Daoy (cell line): Measurements from ENCODE around the gene FLNC. TPM values are rescaled to one million over a fixed set of nuclear protein-coding genes. Genes with fewer than 3 reads are reported as not detected.

ENCODE experiments used
- DNase-seq: peaks from one replicate; pipeline ENCODE4 v3.0.0-alpha.2; 2015; ENCODE audit warnings: low read depth
- total RNA-seq: library from RNA; depleted of rRNA; stranded (reverse); fragments of >200 nt; shearing (Covaris generic); gene quantifications from 2 replicates; pipeline ENCODE4 v1.2.3, GENCODE V29; 2014; rRNA removed

The FLNC gene
- total RNA-seq, 1 experiment from 2014 or later: 81.1 TPM

- DNase-seq: no peak
These were observed 61.1 kb downstream of the FLNC start for GRCh38 chr7:128891110-128891941.

GRCh38 chr7:128891942-128892269, 61.7 kb downstream of the FLNC start:
- no peak for DNase-seq

- no peak for DNase-seq
These were observed 62.5 kb downstream of the FLNC start for GRCh38 chr7:128892521-128893250.

GRCh38 chr7:128893251-128894100, 63.3 kb downstream of the FLNC start:
- no peak for DNase-seq

GRCh38 chr7:128894101-128894440, 63.9 kb downstream of the FLNC start:
- DNase-seq: no peak

GRCh38 chr7:128895320-128895719, 65.1 kb downstream of the FLNC start:
- DNase-seq: no peak

GRCh38 chr7:128899392-128899791, 69.2 kb downstream of the FLNC start:
- DNase-seq: no peak

- no peak for DNase-seq
These were observed 70.0 kb downstream of the FLNC start for GRCh38 chr7:128900237-128900636.

GRCh38 chr7:128902761-128903585, 72.8 kb downstream of the FLNC start:
- no peak for DNase-seq

GRCh38 chr7:128903621-128904361, 73.6 kb downstream of the FLNC start:
- DNase-seq: no peak

- DNase-seq: peak; percentile 71
These were observed 74.4 kb downstream of the FLNC start for GRCh38 chr7:128904381-128905197.

- DNase-seq: no peak
These were observed 76.0 kb downstream of the FLNC start for GRCh38 chr7:128906001-128906765.

GRCh38 chr7:128906766-128907559, 76.8 kb downstream of the FLNC start:
- no peak for DNase-seq

Other genes starting within 250 kb of the FLNC start
- gene GARIN1A, start 158.1 kb upstream of the FLNC start, total RNA-seq: 0.74 and 0.80 TPM in 2 replicates
- gene CALU, start 91.0 kb upstream of the FLNC start, total RNA-seq: 594 and 622 TPM in 2 replicates
- gene OPN1SW, start 54.6 kb upstream of the FLNC start, total RNA-seq: not detected in 2 replicates
- 7.7 and 8.9 TPM in 2 replicates for gene CCDC136, start 38.4 kb upstream of the FLNC start, total RNA-seq
- gene ATP6V1F, start 32.5 kb downstream of the FLNC start, total RNA-seq: 103 and 130 TPM in 2 replicates
- gene KCP, start 80.3 kb downstream of the FLNC start, total RNA-seq: 0.06 and 0.48 TPM in 2 replicates
- gene IRF5, start 107.5 kb downstream of the FLNC start, total RNA-seq: 0.60 and 2.2 TPM in 2 replicates
- 135 and 137 TPM in 2 replicates for gene TNPO3, start 224.7 kb downstream of the FLNC start, total RNA-seq